ENCODE measurements around the gene PDGFB. TPM values are rescaled to one million over a fixed set of nuclear protein-coding genes. Genes with fewer than 3 reads are reported as not detected.
"Not testable (repeated sequence)": the region's sequence is repeated elsewhere in the genome, so short reads cannot be mapped to it uniquely, and the experiment has no call there.

The PDGFB gene
- total RNA-seq, 1 donor from 2014 or later, result 2.3 TPM

- intact Hi-C loops (cut with micrococcal nuclease), result no loop called here
- peaks cover 29% of the 10 kb centered on the region for H3K27me3 Mint-ChIP-seq
- H3K4me1 Mint-ChIP-seq, result peaks cover 12% of the 10 kb centered on the region
- H3K27ac Mint-ChIP-seq, result no peak overlapping the region
- no peak for DNase-seq
- no peak overlapping the region for H3K4me3 Mint-ChIP-seq
- no peaks in the 10 kb centered on the region for H3K9me3 Mint-ChIP-seq
- H3K36me3 Mint-ChIP-seq (ENCODE audit: low read depth), result no peaks in the 10 kb centered on the region
These were observed 17.1 kb downstream of the PDGFB start for GRCh38 chr22:39227542-39228272.

GRCh38 chr22:39226353-39226752 lies 18.4 kb downstream of the PDGFB start:
- Mint-ChIP-seq H3K9me3 (no peaks in the 10 kb centered on the region), H3K4me3 (no peak overlapping the region), H3K4me1 (peaks cover 12% of the 10 kb centered on the region), H3K36me3 (ENCODE audit: low read depth) (no peaks in the 10 kb centered on the region), H3K27me3 (peaks cover 29% of the 10 kb centered on the region), H3K27ac (no peak overlapping the region)
- DNase-seq, result no peak
- intact Hi-C loops (cut with micrococcal nuclease), result no loop called here

- H3K4me3 Mint-ChIP-seq, result no peak overlapping the region
- peaks cover 15% of the 10 kb centered on the region for H3K4me1 Mint-ChIP-seq
- no peak overlapping the region for H3K27ac Mint-ChIP-seq
- intact Hi-C loops (cut with micrococcal nuclease), result no loop called here
- no peaks in the 10 kb centered on the region for H3K36me3 Mint-ChIP-seq (ENCODE audit: low read depth)
- no peak for DNase-seq
- peaks cover 29% of the 10 kb centered on the region for H3K27me3 Mint-ChIP-seq
- no peaks in the 10 kb centered on the region for H3K9me3 Mint-ChIP-seq
These were observed 19.2 kb downstream of the PDGFB start for GRCh38 chr22:39225591-39225990.

- H3K36me3 Mint-ChIP-seq (ENCODE audit: low read depth), result no peaks in the 10 kb centered on the region
- intact Hi-C loops (cut with micrococcal nuclease), result no loop called here
- no peak overlapping the region for H3K27ac Mint-ChIP-seq
These were observed 20.2 kb downstream of the PDGFB start for GRCh38 chr22:39224550-39224949.

GRCh38 chr22:39223091-39223710 lies 21.6 kb downstream of the PDGFB start:
- peaks cover 11% of the 10 kb centered on the region for H3K4me1 Mint-ChIP-seq
- H3K9me3 Mint-ChIP-seq, result peaks cover 11% of the 10 kb centered on the region
- no peak overlapping the region for H3K27ac Mint-ChIP-seq
- DNase-seq, result no peak
- no peak overlapping the region for H3K4me3 Mint-ChIP-seq
- H3K27me3 Mint-ChIP-seq, result peaks cover 18% of the 10 kb centered on the region
- no peaks in the 10 kb centered on the region for H3K36me3 Mint-ChIP-seq (ENCODE audit: low read depth)
- intact Hi-C loops (cut with micrococcal nuclease), result no loop called here

More at GRCh38 chr22:39224550-39224949, 20.2 kb downstream of the PDGFB start:
- H3K4me1 Mint-ChIP-seq, result peaks cover 11% of the 10 kb centered on the region
- no peak overlapping the region for H3K4me3 Mint-ChIP-seq
- H3K9me3 Mint-ChIP-seq, result peaks cover 10% of the 10 kb centered on the region
- DNase-seq, result no peak
- peaks cover 24% of the 10 kb centered on the region for H3K27me3 Mint-ChIP-seq

GRCh38 chr22:39221999-39222686 lies 22.6 kb downstream of the PDGFB start:
- intact Hi-C loops (cut with micrococcal nuclease), result no loop called here
- DNase-seq, result no peak

GRCh38 chr22:39220890-39221850 lies 23.6 kb downstream of the PDGFB start:
- intact Hi-C loops (cut with micrococcal nuclease), result no loop called here
- Mint-ChIP-seq H3K4me1 (peaks cover 11% of the 10 kb centered on the region), H3K27ac (no peak overlapping the region), H3K4me3 (no peak overlapping the region), H3K36me3 (ENCODE audit: low read depth) (no peaks in the 10 kb centered on the region), H3K9me3 (peaks cover 22% of the 10 kb centered on the region), H3K27me3 (peaks cover 27% of the 10 kb centered on the region)
- no peak for DNase-seq

More at GRCh38 chr22:39221999-39222686, 22.6 kb downstream of the PDGFB start:
- H3K27me3 Mint-ChIP-seq, result peaks cover 22% of the 10 kb centered on the region
- no peaks in the 10 kb centered on the region for H3K36me3 Mint-ChIP-seq (ENCODE audit: low read depth)
- no peak overlapping the region for H3K27ac Mint-ChIP-seq
- H3K4me1 Mint-ChIP-seq, result peaks cover 11% of the 10 kb centered on the region
- no peak overlapping the region for H3K4me3 Mint-ChIP-seq
- H3K9me3 Mint-ChIP-seq, result peaks cover 19% of the 10 kb centered on the region

GRCh38 chr22:39220450-39220849 lies 24.3 kb downstream of the PDGFB start:
- no peaks in the 10 kb centered on the region for H3K36me3 Mint-ChIP-seq (ENCODE audit: low read depth)
- no peak overlapping the region for H3K4me3 Mint-ChIP-seq
- H3K4me1 Mint-ChIP-seq, result peaks cover 11% of the 10 kb centered on the region
- no peak for DNase-seq
- H3K27me3 Mint-ChIP-seq, result peaks cover 32% of the 10 kb centered on the region
- peaks cover 22% of the 10 kb centered on the region for H3K9me3 Mint-ChIP-seq
- intact Hi-C loops (cut with micrococcal nuclease), result no loop called here
- H3K27ac Mint-ChIP-seq, result no peak overlapping the region

GRCh38 chr22:39219071-39220039 lies 25.4 kb downstream of the PDGFB start:
- H3K36me3 Mint-ChIP-seq (ENCODE audit: low read depth), result no peaks in the 10 kb centered on the region
- no peak overlapping the region for H3K4me3 Mint-ChIP-seq
- peaks cover 10% of the 10 kb centered on the region for H3K4me1 Mint-ChIP-seq
- H3K27me3 Mint-ChIP-seq, result peaks cover 35% of the 10 kb centered on the region
- intact Hi-C loops (cut with micrococcal nuclease), result no loop called here
- H3K9me3 Mint-ChIP-seq, result peaks cover 22% of the 10 kb centered on the region
- no peak for DNase-seq
- H3K27ac Mint-ChIP-seq, result no peak overlapping the region

GRCh38 chr22:39218432-39218831 lies 26.4 kb downstream of the PDGFB start:
- Mint-ChIP-seq H3K27me3 (peaks cover 37% of the 10 kb centered on the region), H3K9me3 (peaks cover 22% of the 10 kb centered on the region)
- H3K36me3 Mint-ChIP-seq (ENCODE audit: low read depth); H3K4me1 Mint-ChIP-seq; H3K27ac Mint-ChIP-seq; DNase-seq; H3K4me3 Mint-ChIP-seq; intact Hi-C loops (cut with micrococcal nuclease): not testable (repeated sequence)

- no peak overlapping the region for H3K4me3 Mint-ChIP-seq
- no peak for DNase-seq
- peaks cover 22% of the 10 kb centered on the region for H3K9me3 Mint-ChIP-seq
- H3K36me3 Mint-ChIP-seq (ENCODE audit: low read depth), result no peaks in the 10 kb centered on the region
- no peak overlapping the region for H3K27ac Mint-ChIP-seq
- intact Hi-C loops (cut with micrococcal nuclease), result no loop called here
- peaks cover 2% of the 10 kb centered on the region for H3K4me1 Mint-ChIP-seq
- H3K27me3 Mint-ChIP-seq, result peaks cover 35% of the 10 kb centered on the region
These were observed 28.7 kb downstream of the PDGFB start for GRCh38 chr22:39216143-39216490.

GRCh38 chr22:39215426-39216142 lies 29.2 kb downstream of the PDGFB start:
- intact Hi-C loops (cut with micrococcal nuclease), result no loop called here
- Mint-ChIP-seq H3K4me3 (no peak overlapping the region), H3K9me3 (peaks cover 22% of the 10 kb centered on the region), H3K36me3 (ENCODE audit: low read depth) (no peaks in the 10 kb centered on the region), H3K4me1 (no peaks in the 10 kb centered on the region), H3K27ac (no peak overlapping the region), H3K27me3 (peaks cover 37% of the 10 kb centered on the region)
- no peak for DNase-seq

All from activated CD4-positive, alpha-beta T cell treated with anti-CD3 and anti-CD28 coated beads, Interleukin-2, amount 10 ng/mL, durations not matched to agents 24 days and 14 days (primary cell).